Right atrium auricular region (tissue), 2 donors: ENCODE results near the gene NFASC. TPM values are rescaled to one million over a fixed set of nuclear protein-coding genes. Genes with fewer than 3 reads are reported as not detected.

ENCODE experiments used
- DNase-seq: peaks from one replicate; pipeline ENCODE4 v3.0.0-alpha.2; 2019; ENCODE audit warnings: low spot score
- H3K27ac ChIP-seq, 2 donors: fragments of 200-600 bp; sonication (generic); 1 replicate in 1 of 2; 2 replicates in 1 of 2; pipeline ENCODE4 v1.5.1; 2016 to 2019
- H3K27me3 ChIP-seq, 2 donors: fragments of 200-600 bp; sonication (generic); one replicate each; pipeline versions ENCODE4 v1.5.1 to v1.6.0; 2017 to 2019
- H3K36me3 ChIP-seq: fragments of 200-600 bp; sonication (generic); one replicate; pipeline ENCODE4 v1.5.1; 2016
- H3K4me1 ChIP-seq, 2 donors: fragments of 200-600 bp; sonication (generic); one replicate each; pipeline versions ENCODE4 v1.5.1 to v1.6.0; 2017 to 2019
- H3K4me3 ChIP-seq, 2 donors: fragments of 200-600 bp; sonication (generic); 1 replicate in 1 of 2; 2 replicates in 1 of 2; pipeline ENCODE4 v1.5.1; 2017 to 2019; ENCODE audit warnings: mild to moderate bottlenecking in 1 of 2, moderate library complexity in 1 of 2
- H3K9me3 ChIP-seq, 2 donors: fragments of 200-600 bp; sonication (generic); one replicate each; pipeline ENCODE4 v1.5.1; 2019
- total RNA-seq, 2 donors: library from RNA; depleted of rRNA; stranded (reverse); fragments of >200 nt; gene quantifications; one replicate each; pipeline ENCODE4 v1.1.0, GENCODE V29; 2016
- TF ChIP-seq, protein P1 (sequence below), 2 donors: fragments of 200-600 bp; sonication (generic); IDR thresholded peaks; one replicate each; pipeline ENCODE4 v1.5.1; 2019; ENCODE audit warnings: antibody characterized with exemption in 2 of 2

The NFASC gene
- total RNA-seq, 2 donors from 2014 or later, result 38.5 to 45.9 TPM

DNA sequence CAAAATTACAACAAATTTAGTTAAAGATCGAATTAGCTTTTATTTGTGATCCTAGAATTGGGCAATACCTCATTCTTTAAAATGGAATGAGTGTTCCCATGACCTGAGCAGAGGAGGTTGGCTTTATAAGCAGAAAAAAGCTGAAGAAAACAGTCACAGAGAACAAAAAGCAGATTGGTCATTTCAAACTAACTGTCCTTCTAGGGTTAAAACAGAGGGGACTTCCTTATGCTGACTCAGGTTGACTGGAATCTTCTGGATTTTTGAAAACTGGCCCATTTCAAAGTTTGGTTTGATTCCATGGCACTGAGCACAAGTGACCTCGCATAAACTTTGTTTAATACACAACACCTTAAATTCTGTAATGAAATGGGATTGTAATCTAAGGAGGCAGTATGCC lies 17.6 kb downstream of the NFASC start:
- Histone ChIP-seq H3K36me3 (no peaks in the 10 kb centered on the region), H3K9me3 (no peaks in the 10 kb centered on the region), H3K27me3 (no peaks in the 10 kb centered on the region), H3K27ac (peak overlapping the region in 1 of 2 donors; percentile 28), H3K4me1 (peaks cover 0 to 83% of the 10 kb centered on the region in 2 donors), H3K4me3 (no peak overlapping the region)
- TF ChIP-seq, protein P1, sequence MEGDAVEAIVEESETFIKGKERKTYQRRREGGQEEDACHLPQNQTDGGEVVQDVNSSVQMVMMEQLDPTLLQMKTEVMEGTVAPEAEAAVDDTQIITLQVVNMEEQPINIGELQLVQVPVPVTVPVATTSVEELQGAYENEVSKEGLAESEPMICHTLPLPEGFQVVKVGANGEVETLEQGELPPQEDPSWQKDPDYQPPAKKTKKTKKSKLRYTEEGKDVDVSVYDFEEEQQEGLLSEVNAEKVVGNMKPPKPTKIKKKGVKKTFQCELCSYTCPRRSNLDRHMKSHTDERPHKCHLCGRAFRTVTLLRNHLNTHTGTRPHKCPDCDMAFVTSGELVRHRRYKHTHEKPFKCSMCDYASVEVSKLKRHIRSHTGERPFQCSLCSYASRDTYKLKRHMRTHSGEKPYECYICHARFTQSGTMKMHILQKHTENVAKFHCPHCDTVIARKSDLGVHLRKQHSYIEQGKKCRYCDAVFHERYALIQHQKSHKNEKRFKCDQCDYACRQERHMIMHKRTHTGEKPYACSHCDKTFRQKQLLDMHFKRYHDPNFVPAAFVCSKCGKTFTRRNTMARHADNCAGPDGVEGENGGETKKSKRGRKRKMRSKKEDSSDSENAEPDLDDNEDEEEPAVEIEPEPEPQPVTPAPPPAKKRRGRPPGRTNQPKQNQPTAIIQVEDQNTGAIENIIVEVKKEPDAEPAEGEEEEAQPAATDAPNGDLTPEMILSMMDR (IDR thresholded peaks at IDR 0.05), result no peak
- no peak for DNase-seq

DNA sequence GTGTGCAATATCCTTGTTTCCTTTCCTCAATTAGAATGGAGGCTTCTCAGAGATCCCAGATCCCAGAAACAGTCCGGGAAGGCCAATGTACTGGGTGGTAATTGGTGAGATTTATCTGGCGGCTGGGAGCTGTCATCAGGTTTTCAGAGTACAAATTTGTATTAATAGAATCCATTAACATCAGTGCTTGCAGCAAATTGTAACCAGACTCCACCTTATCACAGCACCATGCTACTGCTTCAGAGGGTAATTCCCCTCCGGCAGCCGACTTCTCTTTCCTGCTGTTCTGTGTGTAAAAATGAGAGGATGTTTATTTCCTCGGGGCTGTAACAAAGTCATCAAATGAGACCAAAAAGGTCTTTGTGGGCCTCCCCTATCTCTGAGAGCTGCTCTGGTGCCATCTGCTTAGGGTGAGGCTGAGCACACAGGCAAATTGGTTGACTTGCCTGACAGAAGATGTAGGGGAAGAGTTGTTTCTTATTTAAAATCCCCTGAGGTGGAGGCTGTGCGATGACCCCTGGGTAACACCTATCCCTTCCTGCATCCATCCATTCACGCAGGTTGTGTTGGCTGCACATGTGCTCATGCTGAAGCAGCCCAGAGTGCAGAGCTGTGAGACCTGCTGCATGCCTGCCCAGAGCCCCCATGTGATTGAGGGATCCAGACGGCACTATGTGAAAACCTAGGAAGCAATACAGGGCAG lies 19.2 kb downstream of the NFASC start:
- H3K4me3 ChIP-seq, result no peak overlapping the region
- no peaks in the 10 kb centered on the region for H3K27me3 ChIP-seq
- TF ChIP-seq, protein P1 (IDR thresholded peaks at IDR 0.05), result no peak
- H3K27ac ChIP-seq, result peak overlapping the region; percentile 47 to 77
- peaks cover 0 to 83% of the 10 kb centered on the region in 2 donors for H3K4me1 ChIP-seq
- no peaks in the 10 kb centered on the region for H3K9me3 ChIP-seq
- H3K36me3 ChIP-seq, result no peaks in the 10 kb centered on the region
- no peak for DNase-seq

DNA sequence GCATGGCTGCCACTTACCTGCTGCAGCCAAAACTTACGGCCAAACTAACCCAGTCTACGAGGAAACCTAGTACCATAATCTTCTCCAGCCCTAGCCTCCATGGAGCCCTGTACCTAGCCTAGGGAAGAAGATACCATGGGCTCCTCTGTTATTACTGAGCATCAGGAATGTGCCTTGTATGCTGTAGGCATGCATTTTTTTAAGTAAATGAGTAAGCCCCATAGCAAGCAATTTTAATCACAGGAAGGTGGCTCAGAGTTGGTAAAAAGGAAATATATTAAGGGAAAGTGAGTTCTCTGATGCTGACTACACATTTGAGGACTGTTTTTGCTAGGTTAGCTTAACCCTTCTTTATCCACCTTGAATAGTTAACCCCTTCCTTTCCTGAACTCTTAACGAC lies 21.2 kb downstream of the NFASC start:
- TF ChIP-seq, protein P1 (IDR thresholded peaks at IDR 0.05), result no peak
- Histone ChIP-seq H3K9me3 (no peaks in the 10 kb centered on the region), H3K36me3 (no peaks in the 10 kb centered on the region), H3K27me3 (no peaks in the 10 kb centered on the region), H3K27ac (no peak overlapping the region), H3K4me1 (peaks cover 0 to 70% of the 10 kb centered on the region in 2 donors), H3K4me3 (no peak overlapping the region)
- DNase-seq, result no peak

DNA sequence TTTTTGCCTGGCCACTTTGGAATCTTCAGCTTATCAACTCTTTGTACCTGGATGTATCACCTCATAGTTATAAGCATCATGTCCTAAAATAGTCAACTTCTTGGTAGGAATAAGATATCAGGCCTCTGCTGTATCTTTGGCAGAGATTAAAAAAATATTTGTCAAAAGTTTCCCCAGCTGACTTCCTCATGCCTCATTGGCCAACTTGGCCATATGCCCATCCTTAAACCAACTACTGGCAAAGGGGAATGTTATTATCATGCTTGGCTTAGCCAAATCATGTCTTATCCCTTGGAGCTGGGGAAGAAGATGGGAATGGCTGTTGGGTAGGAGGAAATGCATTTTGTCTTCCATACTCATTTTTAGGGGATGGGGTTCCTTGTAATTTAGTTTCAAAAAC lies 23.4 kb downstream of the NFASC start:
- TF ChIP-seq, protein P1 (IDR thresholded peaks at IDR 0.05), result no peak
- no peaks in the 10 kb centered on the region for H3K9me3 ChIP-seq
- H3K36me3 ChIP-seq, result no peaks in the 10 kb centered on the region
- H3K4me3 ChIP-seq, result no peak overlapping the region
- DNase-seq, result no peak
- H3K4me1 ChIP-seq, result peaks cover 0 to 63% of the 10 kb centered on the region in 2 donors
- H3K27me3 ChIP-seq, result no peaks in the 10 kb centered on the region
- H3K27ac ChIP-seq, result peak overlapping the region in 1 of 2 donors; percentile 6

DNA sequence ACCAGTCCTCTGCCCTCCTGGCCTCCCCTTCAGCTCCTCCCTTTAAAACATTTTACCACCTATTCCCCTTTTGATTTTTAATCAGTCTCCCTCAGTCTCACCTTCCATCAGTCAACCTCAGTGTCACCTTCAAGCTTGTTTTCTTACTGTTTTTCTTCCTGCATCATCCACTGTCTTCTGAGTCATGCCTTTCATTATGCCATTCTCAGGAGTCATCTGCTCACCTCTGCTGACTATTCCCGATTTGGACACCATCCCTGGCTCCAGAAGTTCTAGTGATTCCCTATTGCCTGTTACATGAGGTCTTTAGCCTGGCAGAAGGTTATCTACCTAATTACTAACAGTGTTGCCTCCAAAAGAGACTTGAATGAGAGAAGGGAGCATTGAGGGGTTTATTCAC lies 23.9 kb downstream of the NFASC start:
- TF ChIP-seq, protein P1 (IDR thresholded peaks at IDR 0.05), result no peak
- Histone ChIP-seq H3K4me1 (peaks cover 0 to 63% of the 10 kb centered on the region in 2 donors), H3K36me3 (no peaks in the 10 kb centered on the region), H3K27me3 (no peaks in the 10 kb centered on the region), H3K4me3 (no peak overlapping the region), H3K9me3 (no peaks in the 10 kb centered on the region), H3K27ac (peak overlapping the region in 1 of 2 donors; percentile 6)
- no peak for DNase-seq

DNA sequence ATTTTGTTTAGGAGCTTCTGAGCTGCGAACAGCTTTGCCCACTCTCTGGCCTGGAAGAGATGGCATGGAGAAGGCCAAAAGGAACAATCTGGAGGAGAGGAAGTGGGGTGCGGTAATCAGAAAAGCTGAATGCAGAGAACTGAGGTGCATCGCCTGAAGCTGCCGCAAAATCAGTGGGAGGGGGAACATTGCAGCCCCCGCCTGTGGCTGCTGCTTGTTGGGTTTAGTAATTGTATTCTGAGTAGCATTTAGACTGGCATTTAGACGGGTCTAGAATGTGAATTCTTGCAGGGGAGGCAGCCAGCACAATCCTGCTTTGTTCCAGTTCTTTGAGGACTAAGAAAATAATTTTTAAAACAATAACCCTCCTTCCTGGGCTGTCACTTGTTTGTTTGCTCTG lies 25.4 kb downstream of the NFASC start:
- Histone ChIP-seq H3K27me3 (no peaks in the 10 kb centered on the region), H3K4me1 (peaks cover 0 to 59% of the 10 kb centered on the region in 2 donors), H3K4me3 (no peak overlapping the region), H3K9me3 (no peaks in the 10 kb centered on the region), H3K27ac (no peak overlapping the region), H3K36me3 (no peaks in the 10 kb centered on the region)
- TF ChIP-seq, protein P1 (IDR thresholded peaks at IDR 0.05), result no peak
- no peak for DNase-seq
